ENCODE results near the gene PIEZO1. TPM values are rescaled to one million over a fixed set of nuclear protein-coding genes. Genes with fewer than 3 reads are reported as not detected.

The PIEZO1 gene
- total RNA-seq, 3 donors from 2014 or later, result 71.4 to 218 (median 129) TPM

GRCh38 chr16:88705076-88705684, 79.8 kb downstream of the PIEZO1 start:
- H3K36me3 ChIP-seq (ENCODE audit: low read depth), result no peaks in the 10 kb centered on the region
- H3K9me3 ChIP-seq, result no peaks in the 10 kb centered on the region
- intact Hi-C loops (cut with DNase I, micrococcal nuclease), result no loop called here
- peaks cover 28% of the 10 kb centered on the region for H3K4me1 ChIP-seq (ENCODE audit: low read depth)
- ATAC-seq, result no peak
- peak in 1 of 3 donors; percentile 41 for DNase-seq
- TF ChIP-seq CTCF (IDR thresholded peaks at IDR 0.05), result no peak
- H3K4me3 ChIP-seq, result peak overlapping the region; percentile 93

- ATAC-seq (peak; percentile 28), DNase-seq (peak; percentile 56 to 89 (median 72))
- intact Hi-C loops (cut with DNase I, micrococcal nuclease), result no loop called here
- Histone ChIP-seq H3K9me3 (no peaks in the 10 kb centered on the region), H3K36me3 (ENCODE audit: low read depth) (no peaks in the 10 kb centered on the region), H3K4me1 (ENCODE audit: low read depth) (peaks cover 28% of the 10 kb centered on the region), H3K4me3 (no peak overlapping the region)
- TF ChIP-seq CTCF (IDR thresholded peaks at IDR 0.05), result no peak
These were observed 81.3 kb downstream of the PIEZO1 start for GRCh38 chr16:88703486-88704309.

- no peaks in the 10 kb centered on the region for H3K9me3 ChIP-seq
- no peak for ATAC-seq
- no peak overlapping the region for H3K4me3 ChIP-seq
- no peaks in the 10 kb centered on the region for H3K36me3 ChIP-seq (ENCODE audit: low read depth)
- no peak for TF ChIP-seq CTCF (IDR thresholded peaks at IDR 0.05)
- intact Hi-C loops (cut with DNase I, micrococcal nuclease), result no loop called here
- DNase-seq, result peak in 1 of 3 donors; percentile 35
- peaks cover 26% of the 10 kb centered on the region for H3K4me1 ChIP-seq (ENCODE audit: low read depth)
These were observed 82.4 kb downstream of the PIEZO1 start for GRCh38 chr16:88702371-88703210.

- Histone ChIP-seq H3K36me3 (ENCODE audit: low read depth) (no peaks in the 10 kb centered on the region), H3K9me3 (no peaks in the 10 kb centered on the region), H3K4me1 (ENCODE audit: low read depth) (peaks cover 18% of the 10 kb centered on the region), H3K4me3 (no peak overlapping the region)
- ATAC-seq, result no peak
- TF ChIP-seq CTCF (IDR thresholded peaks at IDR 0.05), result no peak
- no peak for DNase-seq
- intact Hi-C loops (cut with DNase I, micrococcal nuclease), result no loop called here
These were observed 83.2 kb downstream of the PIEZO1 start for GRCh38 chr16:88701581-88702370.
